ENCODE data around the gene ZBTB49. TPM values are rescaled to one million over a fixed set of nuclear protein-coding genes. Genes with fewer than 3 reads are reported as not detected.

Gene ZBTB49
- total and polyA plus RNA-seq, 3 donors from 2014 or later, result 10.2 to 26.7 (median 14.0) TPM

GRCh38 chr4:4326166-4326565, 36.1 kb downstream of the ZBTB49 start:
- peaks cover 36% of the 10 kb centered on the region for H3K4me1 ChIP-seq
- H3K36me3 ChIP-seq (ENCODE audit: low read depth, missing control alignments), result no peaks in the 10 kb centered on the region
- no peaks in the 10 kb centered on the region for H3K9me3 ChIP-seq
- intact Hi-C loops (cut with DNase I; ENCODE audit: low total_unique reads), result no loop called here
- TF ChIP-seq CTCF (IDR thresholded peaks at IDR 0.05) (no peak), POLR2A (IDR thresholded peaks at IDR 0.05) (no peak)
- H3K4me3 ChIP-seq, result no peak overlapping the region
- H3K27me3 ChIP-seq, result no peaks in the 10 kb centered on the region
- no peak overlapping the region for H3K27ac ChIP-seq
- DNase-seq, result peak; percentile 4
- WGBS, 2 donors, result 93 to 100% methylated on average over 4 of the region's 4 CpGs

- peak; percentile 37 for DNase-seq
- intact Hi-C loops (cut with DNase I; ENCODE audit: low total_unique reads), result no loop called here
- TF ChIP-seq POLR2A (IDR thresholded peaks at IDR 0.05) (no peak), CTCF (IDR thresholded peaks at IDR 0.05) (peak in 1 of 3 experiments; percentile 33)
- no peaks in the 10 kb centered on the region for H3K27me3 ChIP-seq
- H3K9me3 ChIP-seq, result no peaks in the 10 kb centered on the region
- H3K27ac ChIP-seq, result no peak overlapping the region
- WGBS, 2 donors, result 20 to 39% methylated on average over 19 to 20 of the region's 22 CpGs
- peaks cover 30% of the 10 kb centered on the region for H3K4me1 ChIP-seq
- no peak overlapping the region for H3K4me3 ChIP-seq
- H3K36me3 ChIP-seq (ENCODE audit: low read depth, missing control alignments), result no peaks in the 10 kb centered on the region
Measured at GRCh38 chr4:4327652-4328121, 37.6 kb downstream of the ZBTB49 start.

- Histone ChIP-seq H3K27ac (no peak overlapping the region), H3K4me1 (peaks cover 30% of the 10 kb centered on the region), H3K9me3 (no peaks in the 10 kb centered on the region), H3K27me3 (no peaks in the 10 kb centered on the region), H3K36me3 (ENCODE audit: low read depth, missing control alignments) (no peaks in the 10 kb centered on the region), H3K4me3 (no peak overlapping the region)
- TF ChIP-seq POLR2A (IDR thresholded peaks at IDR 0.05) (no peak), CTCF (IDR thresholded peaks at IDR 0.05) (no peak)
- intact Hi-C loops (cut with DNase I; ENCODE audit: low total_unique reads), result no loop called here
- no peak for DNase-seq
- 85 to 88% methylated on average over 1 of the region's 1 CpG for WGBS, 2 donors
Measured at GRCh38 chr4:4328206-4328605, 38.2 kb downstream of the ZBTB49 start.

- no peak for DNase-seq
- Histone ChIP-seq H3K4me3 (no peak overlapping the region), H3K27me3 (no peaks in the 10 kb centered on the region), H3K27ac (no peak overlapping the region), H3K36me3 (ENCODE audit: low read depth, missing control alignments) (no peaks in the 10 kb centered on the region), H3K4me1 (peaks cover 26% of the 10 kb centered on the region), H3K9me3 (no peaks in the 10 kb centered on the region)
- 89 to 91% methylated on average over 4 of the region's 4 CpGs for WGBS, 2 donors
- intact Hi-C loops (cut with DNase I; ENCODE audit: low total_unique reads), result no loop called here
- no peak for TF ChIP-seq CTCF (IDR thresholded peaks at IDR 0.05)
Measured at GRCh38 chr4:4328840-4329239, 38.8 kb downstream of the ZBTB49 start.

- Histone ChIP-seq H3K36me3 (ENCODE audit: low read depth, missing control alignments) (no peaks in the 10 kb centered on the region), H3K27ac (no peak overlapping the region), H3K27me3 (no peaks in the 10 kb centered on the region), H3K4me3 (no peak overlapping the region), H3K9me3 (no peaks in the 10 kb centered on the region), H3K4me1 (peaks cover 20% of the 10 kb centered on the region)
- WGBS, 2 donors, result 94 to 95% methylated on average over 10 of the region's 10 CpGs
- intact Hi-C loops (cut with DNase I; ENCODE audit: low total_unique reads), result no loop called here
- no peak for TF ChIP-seq POLR2A (IDR thresholded peaks at IDR 0.05)
- no peak for TF ChIP-seq CTCF (IDR thresholded peaks at IDR 0.05)
- DNase-seq, result no peak
Measured at GRCh38 chr4:4329496-4329895, 39.4 kb downstream of the ZBTB49 start.
